ENCODE measurements around the gene USP21.

Gene USP21

DNA sequence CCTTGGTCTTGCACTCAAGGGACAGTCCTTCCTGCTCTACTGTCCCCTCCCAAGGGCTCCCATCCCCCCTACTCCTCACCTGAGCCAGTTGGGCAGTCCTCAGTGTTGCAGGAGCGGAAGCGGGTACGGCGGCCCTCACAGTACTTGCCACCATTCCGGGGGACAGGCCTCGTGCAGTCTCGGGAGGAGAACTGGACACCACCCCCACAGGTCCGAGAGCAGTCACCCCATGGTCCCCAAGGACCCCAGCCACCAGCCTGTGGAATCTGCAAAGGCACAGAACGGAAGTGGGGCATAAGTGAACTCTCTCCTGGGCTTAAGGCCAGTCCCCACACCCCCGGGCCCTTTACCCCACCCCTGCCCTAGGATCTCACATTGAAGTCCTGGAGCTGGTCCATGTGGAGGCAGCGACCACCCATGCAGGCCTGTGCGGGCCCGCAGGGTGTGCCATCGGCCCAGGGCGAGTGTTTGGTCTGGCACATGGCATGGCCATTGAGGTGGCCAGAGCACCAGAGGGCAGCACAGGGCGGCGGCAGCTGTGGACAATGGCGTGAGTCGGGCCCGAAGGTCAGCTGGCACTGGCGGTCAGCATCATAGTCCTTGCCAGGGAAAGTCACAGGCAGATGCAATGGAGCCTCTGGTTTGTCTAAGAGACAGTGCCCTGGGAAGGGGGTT, 34.4 kb downstream of the USP21 start:
- peak; percentile 16 for DNase-seq (ENCODE audit: low spot score)

DNA sequence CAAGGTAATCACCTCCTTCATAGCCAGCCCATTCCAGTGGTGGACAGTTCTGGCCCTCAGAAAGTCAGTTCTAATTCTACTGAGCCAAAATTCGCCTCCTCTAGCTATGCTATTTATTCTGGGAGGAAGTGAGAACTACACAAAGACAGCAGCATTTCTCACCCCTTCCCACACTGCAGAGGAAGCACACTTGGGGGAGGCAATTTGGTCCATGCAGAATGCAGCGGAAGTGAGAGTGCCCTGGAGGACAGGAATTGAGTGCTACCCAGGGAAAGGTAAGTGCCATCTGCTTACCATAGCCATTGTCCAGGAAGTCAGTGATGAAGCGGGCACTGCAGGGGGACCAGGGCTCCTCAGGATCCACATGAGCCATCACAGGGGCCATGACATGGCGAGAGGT, 35.9 kb downstream of the USP21 start:
- no peak for DNase-seq (ENCODE audit: low spot score)

DNA sequence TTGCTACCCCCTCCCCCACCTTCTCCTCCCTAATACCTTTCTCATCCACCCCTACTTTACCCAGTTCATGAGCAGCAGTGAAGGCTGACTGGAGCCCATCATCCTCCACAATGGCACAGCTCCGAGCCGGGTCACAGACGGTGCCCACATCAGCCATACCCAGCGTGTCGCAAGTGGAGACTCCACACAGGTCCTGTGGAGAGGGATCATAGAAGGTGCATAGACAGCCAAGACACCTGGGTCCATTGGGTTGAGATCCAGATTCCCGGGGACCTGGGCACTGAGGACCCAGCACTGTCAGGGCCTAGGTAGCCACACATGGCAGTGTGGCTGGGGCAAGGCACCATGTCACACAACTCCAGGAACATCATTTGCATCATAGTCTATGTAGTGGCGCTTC, 36.8 kb downstream of the USP21 start:
- DNase-seq (ENCODE audit: low spot score): no peak

DNA sequence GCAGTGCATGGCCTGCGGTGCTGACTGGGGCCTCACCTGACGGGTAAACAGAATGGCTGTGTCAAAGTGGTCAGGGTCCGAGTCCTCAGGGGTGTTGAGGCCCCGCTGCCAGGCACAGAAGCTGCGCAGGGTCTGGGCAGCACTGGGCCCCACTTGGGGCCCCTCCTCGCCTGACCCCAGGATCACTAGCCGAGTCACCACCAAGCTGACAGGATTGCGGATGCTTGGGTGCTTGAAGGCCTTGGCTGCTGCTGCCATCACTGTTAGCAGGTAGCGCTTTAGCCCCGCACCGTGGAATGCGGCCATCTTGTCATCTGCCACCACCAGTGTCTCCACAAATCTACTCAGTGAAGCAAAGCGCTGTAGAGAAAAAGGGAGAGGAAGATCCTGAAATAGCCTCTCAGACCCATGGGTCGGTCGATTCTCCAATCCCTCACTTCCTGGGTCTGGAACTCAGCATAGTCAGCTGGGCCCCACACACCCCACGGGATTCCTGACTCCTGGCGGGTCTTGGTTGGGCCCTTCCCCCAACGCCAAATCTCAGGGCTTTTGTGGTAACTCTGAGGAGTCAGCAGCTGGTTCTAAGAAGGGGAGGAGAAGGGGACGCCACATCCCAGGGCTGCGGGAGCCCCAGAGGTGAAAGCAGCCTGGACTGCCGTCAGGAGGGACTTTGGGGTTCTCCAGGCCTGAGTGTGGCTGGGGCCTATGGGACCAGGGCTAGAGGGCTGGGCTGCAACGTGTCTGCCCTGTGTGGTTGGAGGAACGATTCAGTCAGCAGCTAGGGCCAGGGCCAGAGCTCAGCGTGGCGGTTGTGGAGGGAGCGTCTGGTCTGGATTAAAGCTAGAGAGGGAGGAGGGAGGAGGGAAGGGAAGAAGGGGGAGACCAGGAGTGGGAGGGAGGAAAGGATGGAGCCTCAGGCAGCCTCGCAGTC, 37.5 kb downstream of the USP21 start:
- no peak for DNase-seq (ENCODE audit: low spot score)

DNA sequence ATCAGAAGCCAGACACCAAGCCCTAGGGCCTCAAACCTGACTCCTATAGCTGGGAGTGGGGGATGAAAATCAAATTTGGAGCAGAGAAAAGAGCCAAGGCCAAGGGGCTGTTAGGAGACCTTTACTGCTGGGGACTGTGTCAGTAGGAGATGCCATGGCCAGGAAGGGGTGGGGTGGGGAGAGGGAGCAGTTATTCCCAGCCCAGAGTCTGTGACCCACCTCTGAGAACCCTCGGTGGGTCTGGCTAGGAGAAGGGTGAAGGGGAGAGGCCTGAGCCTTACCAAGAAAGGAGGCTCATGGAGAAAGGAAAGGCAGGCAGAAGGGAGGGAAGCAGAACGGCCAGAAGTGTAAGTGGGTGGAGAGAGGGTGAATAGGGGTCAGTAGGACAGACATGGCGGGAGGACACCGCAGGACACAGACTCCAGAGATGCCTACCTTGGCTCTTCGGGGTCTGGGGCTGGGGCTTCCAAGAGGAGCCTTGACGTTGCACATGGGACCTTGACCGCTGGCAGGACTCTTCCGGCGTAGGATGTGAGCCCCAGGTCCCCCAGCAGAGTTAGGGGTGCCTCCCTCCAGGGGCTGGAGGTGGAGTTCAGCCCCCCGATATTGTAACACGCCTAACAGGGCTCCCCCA, 38.4 kb downstream of the USP21 start:
- DNase-seq (ENCODE audit: low spot score): no peak

DNA sequence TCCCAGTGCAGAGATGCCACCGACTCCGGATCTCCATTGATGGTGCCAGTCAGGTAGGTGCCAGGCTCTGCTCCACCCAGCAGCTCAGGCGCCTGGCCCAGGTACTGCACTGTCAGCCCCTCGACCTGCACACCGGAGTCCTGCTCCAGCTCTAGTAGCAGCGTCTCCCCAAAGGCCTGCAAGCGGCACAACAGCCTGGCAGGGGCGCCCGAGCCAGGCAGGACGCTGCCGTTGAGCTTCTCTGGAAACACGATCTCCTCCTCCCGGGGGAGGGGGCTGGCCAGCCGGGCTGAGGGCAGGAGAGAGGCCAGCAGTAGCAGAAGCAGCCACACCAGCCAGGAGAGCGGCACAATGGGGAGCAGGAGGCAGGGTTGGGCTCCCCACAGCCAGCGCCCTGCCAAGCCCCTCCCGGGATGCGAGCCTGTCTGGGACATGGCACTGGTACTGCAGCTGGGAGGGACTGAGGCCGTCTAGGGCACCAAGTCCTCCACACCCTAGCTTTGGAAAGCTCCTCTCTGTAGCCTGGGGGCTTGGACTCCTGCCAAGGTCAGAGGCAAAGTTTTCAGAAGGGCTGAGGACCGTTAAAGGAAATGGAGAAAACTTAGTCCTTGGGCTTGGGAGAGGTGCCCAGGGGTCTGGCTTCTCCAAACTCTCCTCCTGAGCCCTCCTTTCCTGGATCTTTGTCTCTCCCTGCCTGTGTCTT, 39.0 kb downstream of the USP21 start:
- DNase-seq (ENCODE audit: low spot score): no peak

DNA sequence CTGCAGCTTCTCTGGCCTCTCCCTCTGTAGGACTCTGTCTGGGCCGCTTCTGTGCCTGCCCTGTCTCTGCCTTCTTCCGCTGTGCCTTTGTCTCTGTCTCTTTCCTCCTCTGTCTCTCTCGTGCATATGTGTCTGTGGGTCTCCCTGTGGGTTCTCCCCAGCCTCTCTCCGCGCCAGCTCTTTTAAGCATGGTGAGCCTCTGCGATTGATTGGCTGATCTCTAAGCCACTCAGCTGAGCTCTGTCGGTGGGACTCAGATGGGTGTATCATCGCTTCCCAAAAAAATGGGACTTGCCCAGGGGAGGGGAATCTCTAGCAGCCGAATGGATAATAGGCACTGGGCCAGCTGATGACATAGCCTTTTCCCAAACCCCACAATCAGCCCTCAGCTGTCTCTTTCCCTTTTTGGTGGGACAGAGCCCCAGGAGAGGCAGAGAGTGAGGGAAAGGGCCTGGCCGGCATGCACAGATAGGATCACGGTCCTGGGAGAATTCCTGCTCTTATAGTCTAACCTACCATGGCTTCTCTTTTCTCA, 39.7 kb downstream of the USP21 start, which contains the start of gene ADAMTS4:
Gene ADAMTS4 (minus strand): TSS at position 158 of the 535 bp plus-strand sequence. CDS start 427 bp downstream, outside the sequence.
- no peak for DNase-seq (ENCODE audit: low spot score)

DNA sequence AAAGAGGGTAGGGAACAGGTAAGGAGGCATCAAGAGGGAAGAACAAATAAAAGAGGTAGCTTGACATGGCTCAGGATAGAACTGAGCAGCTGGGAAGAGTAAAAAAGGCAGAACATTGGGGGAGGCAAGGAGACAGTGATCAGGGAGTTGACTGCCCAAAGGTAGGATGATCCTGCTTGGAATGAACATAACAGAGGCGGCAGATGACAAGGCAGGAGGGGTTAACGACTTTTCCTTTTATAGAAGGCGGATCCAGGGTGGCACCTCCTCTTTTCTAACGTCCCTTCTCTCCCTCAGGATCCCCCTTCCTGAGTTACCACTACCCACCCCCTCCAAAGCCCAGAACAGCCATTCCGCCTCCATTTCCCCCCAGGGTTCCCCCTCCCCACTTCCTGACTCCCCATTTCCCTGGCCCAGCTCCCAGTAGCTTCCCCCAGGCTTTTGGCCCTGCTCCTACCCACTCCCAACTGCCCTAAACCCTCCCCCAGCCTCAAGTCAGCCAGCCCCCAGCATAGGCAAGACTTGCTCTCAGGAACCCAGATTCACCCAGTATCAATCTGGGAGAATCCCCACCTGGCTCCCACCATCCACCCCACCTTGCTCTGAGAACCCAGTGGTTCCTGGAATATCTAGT, 40.3 kb downstream of the USP21 start:
- no peak for DNase-seq (ENCODE audit: low spot score)

DNA sequence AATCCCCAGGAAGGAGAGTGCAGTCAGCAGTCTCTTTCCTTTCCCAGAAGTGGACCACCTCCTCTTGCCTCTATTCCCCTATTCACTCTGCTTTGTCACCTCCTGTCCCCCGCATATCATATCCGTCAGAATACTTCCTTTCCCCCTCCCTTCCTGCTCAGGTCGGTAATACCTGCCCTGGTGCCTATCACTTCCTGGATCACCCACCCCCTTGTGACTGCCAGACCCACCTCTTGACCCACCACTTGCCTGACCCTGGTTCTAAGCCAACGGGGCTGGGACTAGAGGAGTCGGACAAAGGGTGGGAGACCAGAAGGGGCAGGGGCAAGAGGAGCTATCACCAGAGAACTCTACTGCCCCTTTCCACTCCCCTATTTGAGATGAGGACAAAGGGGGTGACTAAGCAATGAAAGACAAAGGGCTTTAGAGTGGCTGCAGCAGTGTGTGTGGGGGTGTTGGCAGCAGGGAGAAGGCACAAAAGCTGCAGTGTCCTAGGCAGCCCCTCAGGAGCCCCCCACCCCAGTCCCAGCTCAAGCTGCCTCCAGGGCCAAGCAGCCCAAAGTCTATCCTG, 41.2 kb downstream of the USP21 start:
- no peak for DNase-seq (ENCODE audit: low spot score)

DNA sequence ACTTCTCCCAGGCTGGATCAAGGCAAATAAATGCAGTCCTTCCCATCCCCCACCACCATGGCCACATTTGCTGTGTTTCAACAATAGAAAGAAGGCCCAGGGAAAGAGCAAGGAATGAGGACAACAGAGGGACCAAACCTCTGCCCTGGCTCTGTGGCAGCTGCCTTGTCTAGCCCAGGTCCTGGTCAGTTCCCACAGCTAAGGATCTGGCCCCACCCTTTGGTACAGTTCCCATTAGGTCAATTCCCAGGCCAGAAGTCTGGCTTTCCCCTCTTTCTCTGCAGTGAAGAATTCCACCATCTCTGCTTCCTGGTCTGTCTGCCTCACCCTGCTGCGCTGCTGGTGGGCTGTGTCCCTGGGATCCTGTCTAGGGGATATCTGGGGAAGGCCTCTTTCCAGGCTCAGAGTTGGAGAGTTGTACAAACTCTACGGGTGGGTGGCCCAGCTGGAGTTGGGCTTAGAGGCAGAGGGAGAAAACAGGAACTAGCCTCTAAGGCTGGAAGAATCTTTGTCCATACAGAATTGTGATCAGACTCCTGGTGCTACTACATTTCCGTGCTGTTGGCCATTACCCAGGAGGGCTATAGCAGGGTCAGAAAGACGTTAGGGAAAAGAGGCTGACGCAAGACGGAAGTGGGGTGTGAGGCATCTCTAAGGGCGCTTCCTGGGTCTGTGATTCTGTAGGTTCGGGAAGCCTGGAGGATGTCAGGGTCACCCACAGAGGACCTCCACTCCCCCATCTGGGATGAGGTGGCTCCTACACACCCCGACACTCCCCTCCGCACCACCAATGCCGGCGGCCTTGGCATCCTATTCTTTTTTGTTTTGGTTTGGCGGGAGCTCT, 41.9 kb downstream of the USP21 start:
- no peak for DNase-seq (ENCODE audit: low spot score)

DNA sequence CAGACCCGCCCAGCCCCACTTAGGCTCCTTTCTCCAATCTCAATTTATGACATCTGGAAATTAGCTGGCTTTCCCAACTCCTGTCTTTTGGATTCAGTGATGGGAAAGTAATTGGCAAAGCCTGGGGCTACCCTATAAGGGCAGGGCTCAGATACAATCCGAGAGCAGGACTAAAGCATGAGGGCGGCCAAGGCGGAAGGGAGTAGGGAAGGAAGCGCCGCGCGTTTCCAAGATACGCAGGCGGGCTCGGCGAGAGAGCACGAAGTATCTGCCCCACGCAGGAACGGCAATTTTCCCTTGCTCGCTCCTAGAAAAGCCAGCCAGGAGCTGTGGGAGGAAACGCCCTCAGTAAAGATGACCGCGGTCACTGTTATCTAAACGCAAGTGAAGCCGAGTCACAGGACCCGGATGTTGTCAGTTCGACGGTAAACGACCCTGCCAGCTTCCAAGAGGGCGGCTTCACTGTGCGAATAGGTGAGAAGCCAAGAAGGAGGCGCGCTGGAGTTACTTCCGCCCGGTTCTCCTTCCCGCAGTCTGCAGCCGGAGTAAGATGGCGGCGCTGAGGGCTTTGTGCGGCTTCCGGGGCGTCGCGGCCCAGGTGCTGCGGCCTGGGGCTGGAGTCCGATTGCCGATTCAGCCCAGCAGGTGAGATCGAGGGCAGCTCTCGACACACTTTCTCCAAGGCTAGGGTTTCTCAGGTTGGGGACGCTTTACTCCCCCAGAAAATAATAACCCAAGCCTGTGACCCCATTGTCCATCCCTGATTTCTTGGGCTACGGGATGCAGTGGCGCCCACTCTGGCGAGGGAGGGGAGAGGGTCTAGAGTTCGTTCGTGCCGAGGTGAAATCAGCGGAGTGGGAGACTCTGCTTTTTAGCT, 42.8 kb downstream of the USP21 start, which contains the start of gene NDUFS2:
Gene NDUFS2 (plus strand): TSS at position 532 of the 877 bp plus-strand sequence. CDS start 19 bp downstream, at position 551.
- DNase-seq (ENCODE audit: low spot score): peak; percentile 99

DNA sequence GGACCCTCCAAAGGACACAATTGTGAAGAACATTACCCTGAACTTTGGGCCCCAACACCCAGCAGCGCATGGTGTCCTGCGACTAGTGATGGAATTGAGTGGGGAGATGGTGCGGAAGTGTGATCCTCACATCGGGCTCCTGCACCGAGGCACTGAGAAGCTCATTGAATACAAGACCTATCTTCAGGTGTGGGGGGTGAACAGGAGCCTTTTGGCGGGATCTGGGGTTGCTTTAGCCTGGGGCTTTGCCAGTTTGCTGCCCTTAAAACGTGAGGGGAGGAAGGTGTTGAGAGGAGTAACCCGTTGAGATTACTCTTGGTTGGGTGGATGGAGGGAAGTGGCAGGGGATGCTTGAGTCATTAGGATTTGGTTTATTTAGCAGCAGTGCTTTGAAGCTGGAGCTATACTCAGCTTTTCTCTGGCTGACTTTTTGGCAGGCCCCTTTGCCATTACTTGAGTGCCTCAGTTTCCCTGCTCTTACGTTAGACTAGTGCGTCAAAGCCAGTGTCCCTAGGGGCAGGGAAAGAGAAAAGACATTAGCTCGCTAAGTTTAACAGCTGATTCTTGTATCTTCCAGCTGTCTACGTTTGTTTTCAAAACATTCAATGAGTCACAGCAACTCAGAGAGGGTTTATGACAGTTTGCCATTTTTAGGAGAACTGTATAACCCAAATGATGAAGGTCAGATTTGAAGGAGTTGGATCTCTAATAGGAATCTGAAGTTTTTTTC, 47.3 kb downstream of the USP21 start:
- DNase-seq (ENCODE audit: low spot score): no peak

DNA sequence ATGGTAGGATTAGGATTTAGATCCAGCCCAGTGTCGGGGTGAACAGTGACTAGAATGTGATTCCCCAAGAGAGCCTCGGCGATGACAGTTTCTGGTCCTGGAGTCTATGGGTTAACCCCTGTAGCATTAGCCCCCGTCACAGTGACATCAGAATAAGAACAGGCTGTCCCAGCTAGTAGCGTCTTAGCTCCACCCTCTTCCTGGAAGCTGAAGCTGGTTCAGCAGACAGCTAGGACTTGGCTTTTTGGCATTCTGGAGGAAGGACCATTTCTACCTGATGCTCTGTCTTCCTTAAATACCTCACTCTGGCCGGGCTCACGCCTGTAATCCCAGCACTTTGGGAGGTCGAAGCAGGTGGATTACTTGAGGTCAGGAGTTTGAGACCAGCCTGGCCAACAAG, 47.9 kb downstream of the USP21 start:
- no peak for DNase-seq (ENCODE audit: low spot score)

DNA sequence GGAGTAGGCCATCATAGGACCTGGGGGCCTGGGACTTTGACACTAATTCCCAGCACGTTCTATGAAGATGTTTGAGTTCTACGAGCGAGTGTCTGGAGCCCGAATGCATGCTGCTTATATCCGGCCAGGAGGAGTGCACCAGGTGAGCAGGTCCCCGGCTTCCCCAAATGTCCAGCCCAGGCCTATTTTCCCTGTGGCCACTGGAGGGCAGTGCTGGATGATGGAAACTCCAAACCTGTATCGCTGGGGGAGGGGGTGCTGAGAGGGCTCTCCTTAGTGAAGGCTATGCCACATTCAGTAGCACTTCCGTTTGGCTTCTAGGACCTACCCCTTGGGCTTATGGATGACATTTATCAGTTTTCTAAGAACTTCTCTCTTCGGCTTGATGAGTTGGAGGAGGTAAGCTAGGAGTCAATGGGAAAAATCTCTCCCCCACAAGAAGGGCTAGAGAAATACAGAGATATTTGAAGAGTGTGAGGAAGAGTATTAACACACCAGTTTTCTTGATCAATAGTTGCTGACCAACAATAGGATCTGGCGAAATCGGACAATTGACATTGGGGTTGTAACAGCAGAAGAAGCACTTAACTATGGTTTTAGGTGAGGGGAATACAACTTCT, 50.6 kb downstream of the USP21 start:
- DNase-seq (ENCODE audit: low spot score): peak; percentile 77

DNA sequence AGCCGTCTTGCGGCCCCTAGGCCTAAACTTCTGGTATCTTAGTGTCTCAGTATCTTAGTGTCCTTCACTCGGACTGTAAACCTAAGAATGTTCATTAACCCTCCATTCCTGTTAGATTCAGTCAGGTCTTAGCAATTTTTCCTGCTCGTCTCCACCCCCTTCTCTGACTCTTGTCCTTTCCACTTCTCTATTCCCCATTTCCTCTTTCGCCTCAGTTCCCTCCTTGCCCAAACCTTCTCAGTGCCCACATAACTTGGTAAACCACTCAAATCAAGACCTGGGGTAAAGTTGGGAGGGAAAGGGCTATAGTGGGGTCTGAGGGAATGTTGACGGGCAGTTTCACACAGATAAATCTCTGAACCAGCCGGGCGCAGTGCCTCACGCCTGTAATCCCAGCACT, 55.1 kb downstream of the USP21 start:
- DNase-seq (ENCODE audit: low spot score): no peak

DNA sequence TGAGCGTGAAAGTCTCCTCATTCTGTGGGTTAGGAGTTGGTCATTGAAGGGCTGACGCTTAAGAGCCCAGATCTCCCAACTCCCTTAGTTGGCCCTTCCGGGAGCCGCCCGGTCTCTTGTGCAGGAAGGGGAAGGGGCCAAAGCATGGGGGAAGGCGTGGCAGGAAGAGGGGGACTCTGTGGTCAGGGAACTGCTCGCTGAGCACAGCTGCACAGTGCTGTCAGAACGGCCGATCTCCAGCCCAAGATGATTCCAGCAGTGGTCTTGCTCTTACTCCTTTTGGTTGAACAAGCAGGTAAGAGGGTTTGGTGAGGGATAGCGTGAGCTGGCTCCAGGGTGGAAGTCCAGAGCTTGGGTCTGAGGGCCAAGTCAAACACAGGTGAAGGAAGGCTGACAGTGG, 55.8 kb downstream of the USP21 start, which contains the start of gene FCER1G:
Gene FCER1G (plus strand): TSS at position 220 of the 400 bp plus-strand sequence. CDS start 27 bp downstream, at position 247.
- DNase-seq (ENCODE audit: low spot score): no peak
